SK-N-SH treated with all-trans-retinoic acid at 6 μM for 48 hours (cell line): ENCODE measurements around the gene SBNO1.

Experiments used
- ATAC-seq: fragments of 200-7000 bp; cut with Tn5 transposase; 3 replicates; pipeline ENCODE4 v1.9.1; 2020; ENCODE audit warnings: mild to moderate bottlenecking, moderate library complexity
- BACH2 ChIP-seq: fragments of 250-450 bp; sonication (Bioruptor Pico); IDR thresholded peaks from 2 replicates; pipeline ENCODE4 v1.9.0; 2021; ENCODE audit warnings: mild to moderate bottlenecking, borderline replicate concordance
- CSDC2 ChIP-seq: fragments of 250-450 bp; sonication (Bioruptor Pico); IDR thresholded peaks from 2 replicates; pipeline ENCODE4 v1.5.0; 2020; ENCODE audit warnings: mild to moderate bottlenecking, moderate library complexity
- ESRRG ChIP-seq: fragments of 250-450 bp; sonication (Bioruptor Pico); IDR thresholded peaks from 2 replicates; pipeline ENCODE4 v1.6.1; 2021; ENCODE audit warnings: mild to moderate bottlenecking
- GLIS3 ChIP-seq: fragments of 250-450 bp; sonication (Bioruptor Pico); IDR thresholded peaks from 2 replicates; pipeline ENCODE4 v1.5.0; 2020; ENCODE audit warnings: mild to moderate bottlenecking, moderate library complexity
- OSR1 ChIP-seq: fragments of 250-450 bp; sonication (Bioruptor Pico); IDR thresholded peaks from 2 replicates; pipeline ENCODE4 v1.8.0; 2022; ENCODE audit warnings: moderate library complexity, mild to moderate bottlenecking, inconsistent platforms
- PATZ1 ChIP-seq: fragments of 250-450 bp; sonication (Bioruptor Pico); IDR thresholded peaks from 2 replicates; pipeline ENCODE4 v1.8.0; 2020; ENCODE audit warnings: mild to moderate bottlenecking, moderate library complexity, borderline replicate concordance
- POU6F1 ChIP-seq: fragments of 250-450 bp; sonication (Bioruptor Pico); IDR thresholded peaks from 2 replicates; pipeline ENCODE4 v1.8.0; 2021; ENCODE audit warnings: low read depth, mild to moderate bottlenecking, moderate library complexity, borderline replicate concordance
- RARB ChIP-seq: fragments of 250-450 bp; sonication (Bioruptor Pico); IDR thresholded peaks from 2 replicates; pipeline ENCODE4 v1.8.0; 2021; ENCODE audit warnings: mild to moderate bottlenecking, moderate library complexity
- SNAI2 ChIP-seq: fragments of 250-450 bp; sonication (Bioruptor Pico); IDR thresholded peaks from 2 replicates; pipeline ENCODE4 v1.5.0; 2020; ENCODE audit warnings: mild to moderate bottlenecking, moderate library complexity
- TCF4 ChIP-seq: fragments of 250-450 bp; sonication (Bioruptor Pico); IDR thresholded peaks from 2 replicates; pipeline ENCODE4 v1.8.0; 2021; ENCODE audit warnings: mild to moderate bottlenecking, moderate library complexity, borderline replicate concordance
- TOX ChIP-seq: fragments of 250-450 bp; sonication (Bioruptor Pico); IDR thresholded peaks from 2 replicates; pipeline ENCODE4 v1.8.0; 2021; ENCODE audit warnings: mild to moderate bottlenecking, moderate library complexity, borderline replicate concordance
- ZC3H10 ChIP-seq: fragments of 250-450 bp; sonication (Bioruptor Pico); IDR thresholded peaks from 2 replicates; pipeline ENCODE4 v1.5.1; 2021; ENCODE audit warnings: mild to moderate bottlenecking, moderate library complexity
- ZFP3 ChIP-seq: fragments of 250-450 bp; sonication (Bioruptor Pico); IDR thresholded peaks from 2 replicates; pipeline ENCODE4 v1.5.0; 2020; ENCODE audit warnings: mild to moderate bottlenecking, moderate library complexity
- ZFP30 ChIP-seq: fragments of 450-650 bp; formaldehyde crosslinking; IDR thresholded peaks from 2 replicates; pipeline ENCODE4 v1.5.0; 2022; ENCODE audit warnings: mild to moderate bottlenecking, moderate library complexity
- ZNF565 ChIP-seq: fragments of 450-650 bp; formaldehyde crosslinking; conservative IDR thresholded peaks from 2 replicates; pipeline ENCODE4 v1.5.0; 2020; ENCODE audit warnings: low read depth, mild to moderate bottlenecking, moderate library complexity
- ZNF70 ChIP-seq: fragments of 450-650 bp; formaldehyde crosslinking; IDR thresholded peaks from 2 replicates; pipeline ENCODE4 v1.5.0; 2020; ENCODE audit warnings: mild to moderate bottlenecking, moderate library complexity
- ZNF8 ChIP-seq: fragments of 450-650 bp; formaldehyde crosslinking; IDR thresholded peaks from 2 replicates; pipeline ENCODE4 v1.5.0; 2020; ENCODE audit warnings: mild to moderate bottlenecking, moderate library complexity
- TF ChIP-seq, protein P1 (sequence below): fragments of 250-450 bp; sonication (Bioruptor Pico); IDR thresholded peaks from 2 replicates; pipeline ENCODE4 v1.5.1; 2021; ENCODE audit warnings: mild to moderate bottlenecking, moderate library complexity
- TF ChIP-seq, protein P2 (sequence below): fragments of 250-450 bp; sonication (Bioruptor Pico); IDR thresholded peaks from 2 replicates; pipeline ENCODE4 v1.5.0; 2020; ENCODE audit warnings: mild to moderate bottlenecking, moderate library complexity

SBNO1 gene

GRCh38 chr12:123242116-123242904, 122.3 kb downstream of the SBNO1 start:
- no peak; the same call in 2 of the 3 replicates for ATAC-seq
- TF ChIP-seq, protein P1, sequence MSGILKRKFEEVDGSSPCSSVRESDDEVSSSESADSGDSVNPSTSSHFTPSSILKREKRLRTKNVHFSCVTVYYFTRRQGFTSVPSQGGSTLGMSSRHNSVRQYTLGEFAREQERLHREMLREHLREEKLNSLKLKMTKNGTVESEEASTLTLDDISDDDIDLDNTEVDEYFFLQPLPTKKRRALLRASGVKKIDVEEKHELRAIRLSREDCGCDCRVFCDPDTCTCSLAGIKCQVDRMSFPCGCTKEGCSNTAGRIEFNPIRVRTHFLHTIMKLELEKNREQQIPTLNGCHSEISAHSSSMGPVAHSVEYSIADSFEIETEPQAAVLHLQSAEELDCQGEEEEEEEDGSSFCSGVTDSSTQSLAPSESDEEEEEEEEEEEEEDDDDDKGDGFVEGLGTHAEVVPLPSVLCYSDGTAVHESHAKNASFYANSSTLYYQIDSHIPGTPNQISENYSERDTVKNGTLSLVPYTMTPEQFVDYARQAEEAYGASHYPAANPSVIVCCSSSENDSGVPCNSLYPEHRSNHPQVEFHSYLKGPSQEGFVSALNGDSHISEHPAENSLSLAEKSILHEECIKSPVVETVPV (CRISPR knock-in tag), result no peak
- TF ChIP-seq ZC3H10 (CRISPR knock-in tag), result no peak
- TF ChIP-seq ZNF70, result no peak
- no peak for TF ChIP-seq ZNF8
- TF ChIP-seq ZNF565 (CRISPR knock-in tag), result no peak
- no peak for TF ChIP-seq ZFP30 (CRISPR knock-in tag)
- TF ChIP-seq TCF4, result no peak
- TF ChIP-seq TOX, result no peak
- TF ChIP-seq GLIS3 (CRISPR knock-in tag), result no peak
- no peak for TF ChIP-seq RARB
- TF ChIP-seq ESRRG (CRISPR knock-in tag), result no peak
- no peak for TF ChIP-seq PATZ1 (CRISPR knock-in tag)
- no peak for TF ChIP-seq SNAI2 (CRISPR knock-in tag)
- TF ChIP-seq BACH2, result no peak
- TF ChIP-seq CSDC2 (CRISPR knock-in tag), result no peak
- no peak for TF ChIP-seq POU6F1
- TF ChIP-seq, protein P2, sequence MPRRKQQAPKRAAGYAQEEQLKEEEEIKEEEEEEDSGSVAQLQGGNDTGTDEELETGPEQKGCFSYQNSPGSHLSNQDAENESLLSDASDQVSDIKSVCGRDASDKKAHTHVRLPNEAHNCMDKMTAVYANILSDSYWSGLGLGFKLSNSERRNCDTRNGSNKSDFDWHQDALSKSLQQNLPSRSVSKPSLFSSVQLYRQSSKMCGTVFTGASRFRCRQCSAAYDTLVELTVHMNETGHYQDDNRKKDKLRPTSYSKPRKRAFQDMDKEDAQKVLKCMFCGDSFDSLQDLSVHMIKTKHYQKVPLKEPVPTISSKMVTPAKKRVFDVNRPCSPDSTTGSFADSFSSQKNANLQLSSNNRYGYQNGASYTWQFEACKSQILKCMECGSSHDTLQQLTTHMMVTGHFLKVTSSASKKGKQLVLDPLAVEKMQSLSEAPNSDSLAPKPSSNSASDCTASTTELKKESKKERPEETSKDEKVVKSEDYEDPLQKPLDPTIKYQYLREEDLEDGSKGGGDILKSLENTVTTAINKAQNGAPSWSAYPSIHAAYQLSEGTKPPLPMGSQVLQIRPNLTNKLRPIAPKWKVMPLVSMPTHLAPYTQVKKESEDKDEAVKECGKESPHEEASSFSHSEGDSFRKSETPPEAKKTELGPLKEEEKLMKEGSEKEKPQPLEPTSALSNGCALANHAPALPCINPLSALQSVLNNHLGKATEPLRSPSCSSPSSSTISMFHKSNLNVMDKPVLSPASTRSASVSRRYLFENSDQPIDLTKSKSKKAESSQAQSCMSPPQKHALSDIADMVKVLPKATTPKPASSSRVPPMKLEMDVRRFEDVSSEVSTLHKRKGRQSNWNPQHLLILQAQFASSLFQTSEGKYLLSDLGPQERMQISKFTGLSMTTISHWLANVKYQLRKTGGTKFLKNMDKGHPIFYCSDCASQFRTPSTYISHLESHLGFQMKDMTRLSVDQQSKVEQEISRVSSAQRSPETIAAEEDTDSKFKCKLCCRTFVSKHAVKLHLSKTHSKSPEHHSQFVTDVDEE (CRISPR knock-in tag), result no peak
- TF ChIP-seq ZFP3 (CRISPR knock-in tag), result no peak
- no peak for TF ChIP-seq OSR1 (CRISPR knock-in tag)
- TF ChIP-seq, all 23 proteins: peak for 0
